Fibroblast of mammary gland (primary cell): Measurements from ENCODE around the gene LYPD6.

ENCODE experiments used
- DNase-seq: peaks from one replicate; pipeline ENCODE4 v3.0.0-alpha.2; 2010; ENCODE audit warnings: low read depth
- H3K4me3 ChIP-seq: 2 replicates; pipeline ENCODE4 v1.5.1; 2011; ENCODE audit warnings: low read depth, mild to moderate bottlenecking, low read length, moderate library complexity; ENCODE audit not compliant: control insufficient read depth
- CTCF ChIP-seq: conservative IDR thresholded peaks from 2 replicates; pipeline ENCODE4 v1.5.1; 2011; ENCODE audit warnings: low read depth, low read length, inconsistent platforms; ENCODE audit not compliant: control insufficient read depth, insufficient read depth

Gene LYPD6

GRCh38 chr2:149456285-149456684, 125.9 kb downstream of the LYPD6 start:
- H3K4me3 ChIP-seq, result no peak overlapping the region
- DNase-seq, result no peak
- no peak for TF ChIP-seq CTCF

GRCh38 chr2:149458502-149458901, 128.1 kb downstream of the LYPD6 start:
- no peak for TF ChIP-seq CTCF
- no peak overlapping the region for H3K4me3 ChIP-seq
- no peak for DNase-seq

- no peak for DNase-seq
- no peak overlapping the region for H3K4me3 ChIP-seq
- no peak for TF ChIP-seq CTCF
These were observed 133.1 kb downstream of the LYPD6 start for GRCh38 chr2:149463328-149464002.

GRCh38 chr2:149464396-149464795, 134.0 kb downstream of the LYPD6 start:
- DNase-seq, result no peak
- no peak for TF ChIP-seq CTCF
- no peak overlapping the region for H3K4me3 ChIP-seq

- H3K4me3 ChIP-seq, result no peak overlapping the region
- DNase-seq, result no peak
- TF ChIP-seq CTCF, result no peak
These were observed 135.5 kb downstream of the LYPD6 start for GRCh38 chr2:149465873-149466272.

GRCh38 chr2:149466635-149467034, 136.2 kb downstream of the LYPD6 start:
- no peak overlapping the region for H3K4me3 ChIP-seq
- no peak for DNase-seq
- no peak for TF ChIP-seq CTCF

- no peak for DNase-seq
- no peak for TF ChIP-seq CTCF
- no peak overlapping the region for H3K4me3 ChIP-seq
These were observed 137.0 kb downstream of the LYPD6 start for GRCh38 chr2:149467436-149467835.
